Spleen (tissue), 7 donors: ENCODE data around the gene NEUROG3.

Experiments
- CTCF ChIP-seq, 11 experiments: fragments of 200-600 bp in 7 of 11; fragments of 450-650 bp in 4 of 11; sonication (generic) in 4 of 11; IDR thresholded peaks in 8 of 11; conservative IDR thresholded peaks in 3 of 11; 1 replicate in 7 of 11; 2 replicates in 4 of 11; pipeline versions ENCODE4 v1.4.0 to v1.8.0; 2016 to 2021; ENCODE audit warnings: antibody characterized with exemption in 11 of 11, inconsistent platforms in 4 of 11, mild to moderate bottlenecking in 1 of 11
- POLR2A ChIP-seq, 3 donors: fragments of 450-650 bp; IDR thresholded peaks; one replicate each; pipeline ENCODE4 v1.5.1; 2017; ENCODE audit warnings: antibody characterized with exemption in 3 of 3, mild to moderate bottlenecking in 1 of 3
- POLR2AphosphoS5 ChIP-seq, 3 donors: sonication (generic); formaldehyde crosslinking; IDR thresholded peaks; one replicate each; pipeline ENCODE4 v1.5.1; 2017; ENCODE audit warnings: antibody characterized with exemption in 3 of 3
- donor health status: DM: no; HTN: no; CAD: no; lungs with moderate emphysema.
- donor health status: DM: no; HTN: no; CAD: no.
- donor health status: DM: no; HTN: no; CAD: no.

- TF ChIP-seq POLR2AphosphoS5 (IDR thresholded peaks at IDR 0.05), result no peak
- no peak for TF ChIP-seq CTCF (IDR thresholded peaks at IDR 0.05 in 8 of 11, conservative IDR thresholded peaks at IDR 0.05 in 3 of 11)
- no peak for TF ChIP-seq POLR2A (IDR thresholded peaks at IDR 0.05)
Observed at GRCh38 chr10:69612760-69613159, 39.5 kb upstream of the NEUROG3 start.
